AG04450 (cell line): ENCODE data around the gene NEURL4. TPM values are rescaled to one million over a fixed set of nuclear protein-coding genes. Genes with fewer than 3 reads are reported as not detected.
"Not testable (repeated sequence)": the region's sequence is repeated elsewhere in the genome, so short reads cannot be mapped to it uniquely, and the experiment has no call there.

Source experiments
- CTCF ChIA-PET: fragments of 300-600, 350-600 bp; formaldehyde crosslinking; extraction: SDS; loops from one replicate; lab custom pipeline; 2022; ENCODE audit warnings: antibody characterized with exemption, inconsistent platforms; lab: Charles Lee
- POLR2A ChIA-PET: fragments of 350-600 bp; formaldehyde crosslinking; extraction: SDS; loops from one replicate; lab custom pipeline; 2021; ENCODE audit warnings: antibody characterized with exemption, inconsistent platforms; lab: Yijun Ruan, JAX
- DNase-seq: peaks from one replicate; pipeline ENCODE4 v3.0.0-alpha.2; 2011; ENCODE audit warnings: low read depth, low spot score
- H3K27ac ChIP-seq: one replicate; pipeline ENCODE4 v1.5.1; 2012; ENCODE audit warnings: low read depth, low read length, control low read depth
- H3K27me3 ChIP-seq: one replicate; pipeline ENCODE4 v1.6.0; 2012; ENCODE audit warnings: low read length; ENCODE audit not compliant: control insufficient read depth, insufficient read depth
- H3K4me3 ChIP-seq: 2 replicates; pipeline ENCODE4 v1.5.1; 2011; ENCODE audit warnings: mild to moderate bottlenecking, low read depth, low read length, control low read depth
- H3K9me3 ChIP-seq: 2 replicates; pipeline ENCODE4 v1.5.1; 2012; ENCODE audit warnings: low read length; ENCODE audit not compliant: control insufficient read depth, insufficient read depth
- polyA plus RNA-seq: library from polyadenylated mRNA; depleted of rRNA; stranded (reverse); fragments of >200 nt; gene quantifications from 2 replicates; pipeline ENCODE4 v1.2.3, GENCODE V29; 2011
- TF ChIP-seq, protein P1 (sequence below): IDR thresholded peaks from 2 replicates; pipeline ENCODE4 v1.5.1; 2011; ENCODE audit warnings: low read depth, low read length, control low read depth, inconsistent platforms

NEURL4 gene
- polyA plus RNA-seq, 1 experiment, result 7.3 TPM

DNA sequence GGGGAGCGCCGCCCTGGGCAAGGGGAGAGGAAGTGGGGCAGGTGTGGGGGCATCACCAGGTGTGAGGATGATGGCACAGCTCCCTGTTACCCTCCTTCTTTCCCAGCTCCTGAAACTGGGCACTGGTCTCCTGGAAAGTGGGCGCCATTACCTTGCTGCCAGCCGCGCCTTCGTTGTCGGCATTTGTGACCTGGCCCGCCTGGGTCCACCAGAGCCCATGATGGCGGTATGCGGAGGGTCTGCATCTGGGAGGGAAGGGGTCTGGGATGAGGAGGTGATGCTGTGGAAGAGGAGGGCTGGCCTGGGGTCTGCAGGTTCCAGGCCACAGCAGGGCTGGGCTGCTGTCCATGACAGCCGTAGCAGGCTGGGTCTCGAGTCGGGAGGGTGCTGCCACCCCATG lies 12.7 kb upstream of the NEURL4 start:
- ChIA-PET CTCF (interaction anchor here (1.1 kb wide), 1 partner anchor 17 kb away, joined by 3 read pairs; no protein-coding TSS in a partner anchor), POLR2A (interaction anchor here (1.9 kb wide), 1 partner anchor 12 kb away, joined by 5 read pairs; the partner anchor contains the start of gene NEURL4)
- TF ChIP-seq, protein P1, sequence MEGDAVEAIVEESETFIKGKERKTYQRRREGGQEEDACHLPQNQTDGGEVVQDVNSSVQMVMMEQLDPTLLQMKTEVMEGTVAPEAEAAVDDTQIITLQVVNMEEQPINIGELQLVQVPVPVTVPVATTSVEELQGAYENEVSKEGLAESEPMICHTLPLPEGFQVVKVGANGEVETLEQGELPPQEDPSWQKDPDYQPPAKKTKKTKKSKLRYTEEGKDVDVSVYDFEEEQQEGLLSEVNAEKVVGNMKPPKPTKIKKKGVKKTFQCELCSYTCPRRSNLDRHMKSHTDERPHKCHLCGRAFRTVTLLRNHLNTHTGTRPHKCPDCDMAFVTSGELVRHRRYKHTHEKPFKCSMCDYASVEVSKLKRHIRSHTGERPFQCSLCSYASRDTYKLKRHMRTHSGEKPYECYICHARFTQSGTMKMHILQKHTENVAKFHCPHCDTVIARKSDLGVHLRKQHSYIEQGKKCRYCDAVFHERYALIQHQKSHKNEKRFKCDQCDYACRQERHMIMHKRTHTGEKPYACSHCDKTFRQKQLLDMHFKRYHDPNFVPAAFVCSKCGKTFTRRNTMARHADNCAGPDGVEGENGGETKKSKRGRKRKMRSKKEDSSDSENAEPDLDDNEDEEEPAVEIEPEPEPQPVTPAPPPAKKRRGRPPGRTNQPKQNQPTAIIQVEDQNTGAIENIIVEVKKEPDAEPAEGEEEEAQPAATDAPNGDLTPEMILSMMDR, result no peak
- no peak overlapping the region for H3K4me3 ChIP-seq
- H3K9me3 ChIP-seq, result no peaks in the 10 kb centered on the region; the same call in 1 of the 2 replicates
- H3K27me3 ChIP-seq, result peaks cover 10% of the 10 kb centered on the region
- DNase-seq, result no peak
- no peak overlapping the region for H3K27ac ChIP-seq

DNA sequence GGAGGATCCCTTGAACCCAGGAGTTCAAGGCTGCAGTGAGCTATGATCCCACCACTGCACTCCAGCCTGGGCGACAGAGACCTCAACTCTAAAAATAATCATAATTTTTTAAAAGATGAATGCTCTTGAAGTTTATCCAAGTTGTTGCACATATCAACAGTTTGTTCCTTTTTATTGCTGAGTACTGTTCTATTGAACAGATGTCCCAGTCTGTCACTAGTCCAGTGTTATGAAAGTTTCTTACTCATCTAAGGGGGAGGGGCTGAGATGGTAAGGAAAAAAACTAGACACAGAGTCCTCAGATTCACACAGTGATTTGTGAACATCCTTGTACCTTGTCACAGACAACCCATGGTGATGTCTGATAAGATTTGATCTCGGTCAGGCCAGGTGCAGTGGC lies 11.0 kb upstream of the NEURL4 start:
- no peak for DNase-seq
- ChIA-PET POLR2A (no interaction called here), CTCF (interaction anchor here (0.6 to 0.9 kb wide), 2 partner anchors 8 to 294 kb away, joined by 3 to 11 read pairs; no protein-coding TSS in a partner anchor)
- Histone ChIP-seq H3K4me3 (no peak overlapping the region), H3K9me3 (no peaks in the 10 kb centered on the region; the same call in 1 of the 2 replicates), H3K27me3 (peaks cover 12% of the 10 kb centered on the region), H3K27ac (no peak overlapping the region)
- TF ChIP-seq, protein P1, result no peak

DNA sequence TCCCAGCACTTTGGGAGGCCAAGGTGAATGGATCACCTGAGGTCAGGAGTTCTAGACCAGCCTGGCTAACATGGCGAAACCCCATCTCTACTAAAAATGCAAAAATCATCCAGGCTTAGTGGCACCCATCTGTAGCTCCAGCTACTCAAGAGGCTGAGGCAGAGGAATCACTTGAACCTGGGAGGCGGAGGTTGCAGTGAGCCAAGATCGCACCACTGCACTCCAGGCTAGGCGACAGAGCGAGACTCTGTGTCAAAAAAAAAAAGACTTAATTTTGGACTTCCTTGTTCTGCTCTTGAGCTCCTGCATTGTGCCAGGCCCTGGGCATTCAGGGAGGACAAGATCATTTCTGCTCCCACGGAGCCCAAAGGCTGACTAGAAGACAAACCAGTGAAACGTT lies 8.5 kb upstream of the NEURL4 start:
- H3K4me3 ChIP-seq, H3K27me3 ChIP-seq, POLR2A ChIA-PET, H3K9me3 ChIP-seq, DNase-seq, H3K27ac ChIP-seq: not testable (repeated sequence)
- CTCF ChIA-PET, result interaction anchor here (0.7 to 2.3 kb wide), 2 partner anchors 8 to 18 kb away, joined by 5 to 12 read pairs; partner anchors contain the start of gene TMEM95

DNA sequence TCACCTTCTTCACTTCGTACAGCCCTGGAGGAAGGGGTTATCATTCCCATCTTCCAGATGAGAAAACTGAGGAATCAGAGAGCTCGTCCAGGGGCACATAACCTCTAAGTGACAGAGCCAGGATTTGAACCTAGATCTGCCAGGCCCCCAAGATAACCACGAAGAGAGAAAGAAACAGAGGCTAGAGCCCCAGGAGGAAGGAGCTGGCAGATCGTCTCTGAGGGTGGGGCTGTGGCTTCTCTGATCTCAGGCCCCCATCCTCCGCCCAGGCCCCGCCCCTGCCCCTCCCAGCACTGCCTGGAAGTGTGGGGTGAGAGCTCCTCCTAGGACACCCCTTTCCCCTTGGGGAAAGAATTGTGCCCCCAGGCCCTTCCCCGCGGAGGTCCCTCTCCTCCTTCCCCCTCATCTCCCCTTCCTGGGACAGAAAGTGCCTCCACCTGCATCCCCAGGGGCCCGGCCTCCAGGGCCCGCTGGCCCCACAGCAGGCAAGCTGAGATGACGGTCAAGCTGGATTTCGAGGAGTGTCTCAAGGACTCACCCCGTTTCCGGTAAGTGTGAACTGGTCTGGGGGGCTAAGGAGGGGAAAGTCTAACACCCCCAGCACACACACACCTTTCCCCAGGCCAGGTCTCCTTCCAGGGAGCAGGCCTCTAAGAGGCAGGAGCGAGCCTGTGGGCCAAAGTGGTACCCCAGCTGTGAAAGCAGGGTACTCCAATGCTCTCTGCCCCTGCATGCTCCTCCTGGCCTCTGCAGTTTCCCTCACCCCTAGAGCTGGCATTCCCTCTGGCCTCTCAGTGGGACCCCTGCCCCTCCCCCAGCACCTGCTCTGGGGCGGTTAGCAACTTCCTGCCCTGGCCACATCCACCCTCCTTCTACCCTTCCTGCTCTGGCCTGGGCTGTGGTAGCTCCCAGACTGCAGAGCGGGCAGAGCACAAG lies 7.4 kb upstream of the NEURL4 start, which contains the start of gene ACAP1:
Gene ACAP1, plus strand, starts transcription at position 290 of the 936 bp plus-strand sequence. Its CDS starts 206 bp downstream, at position 496.
- POLR2A ChIA-PET, result no interaction called here
- Histone ChIP-seq H3K4me3 (no peak within 1 kb of the TSS), H3K27me3 (peaks cover 12% of the 10 kb centered on the region), H3K9me3 (no peaks in the 10 kb centered on the region), H3K27ac (no peak within 1 kb of the TSS)
- CTCF ChIA-PET, result interaction anchor here (0.7 to 2.3 kb wide), 3 partner anchors 9 to 19 kb away, joined by 4 to 12 read pairs (median 5); partner anchors contain the start of gene TMEM95
- DNase-seq, result no peak
- TF ChIP-seq, protein P1, result no peak

DNA sequence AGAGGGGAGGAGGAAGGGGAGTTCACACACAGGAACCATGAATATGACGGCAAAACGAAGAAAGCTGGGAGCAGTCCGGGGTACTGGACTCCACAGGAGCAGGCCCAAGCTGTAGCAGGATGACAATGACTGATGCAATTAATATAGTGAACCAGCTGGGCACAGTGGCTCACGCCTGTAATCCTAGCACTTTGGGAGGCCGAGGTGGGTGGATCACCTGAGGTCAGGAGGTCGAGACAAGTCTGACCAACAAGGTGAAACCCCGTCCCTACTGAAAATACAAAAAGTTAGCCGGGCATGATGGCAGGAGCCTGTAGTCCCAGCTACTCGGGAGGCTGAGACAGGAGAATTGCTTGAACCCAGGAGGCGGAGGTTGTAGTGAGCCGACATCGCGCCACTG lies 6.6 kb upstream of the NEURL4 start:
- not testable (repeated sequence) for H3K27ac ChIP-seq, H3K9me3 ChIP-seq, H3K4me3 ChIP-seq, DNase-seq
- CTCF ChIA-PET, result interaction anchor here (1.7 to 2.3 kb wide), 2 partner anchors 10 to 11 kb away, joined by 4 to 12 read pairs; no protein-coding TSS in a partner anchor
- H3K27me3 ChIP-seq, result peaks cover 12% of the 10 kb centered on the region
- POLR2A ChIA-PET, result interaction anchor here (1.0 kb wide), 1 partner anchor 9 kb away, joined by 3 read pairs; no protein-coding TSS in a partner anchor
